DMS153 treated with DMSO at 0.1 percent for 48 hours (cell line): Measurements from ENCODE around the gene SH3BP2.

Source experiments
- DNase-seq: peaks from one replicate; lab custom pipeline; 2025; ENCODE audit not compliant: unreplicated experiment; lab: John Stamatoyannopoulos, UW

Gene SH3BP2, protein sequence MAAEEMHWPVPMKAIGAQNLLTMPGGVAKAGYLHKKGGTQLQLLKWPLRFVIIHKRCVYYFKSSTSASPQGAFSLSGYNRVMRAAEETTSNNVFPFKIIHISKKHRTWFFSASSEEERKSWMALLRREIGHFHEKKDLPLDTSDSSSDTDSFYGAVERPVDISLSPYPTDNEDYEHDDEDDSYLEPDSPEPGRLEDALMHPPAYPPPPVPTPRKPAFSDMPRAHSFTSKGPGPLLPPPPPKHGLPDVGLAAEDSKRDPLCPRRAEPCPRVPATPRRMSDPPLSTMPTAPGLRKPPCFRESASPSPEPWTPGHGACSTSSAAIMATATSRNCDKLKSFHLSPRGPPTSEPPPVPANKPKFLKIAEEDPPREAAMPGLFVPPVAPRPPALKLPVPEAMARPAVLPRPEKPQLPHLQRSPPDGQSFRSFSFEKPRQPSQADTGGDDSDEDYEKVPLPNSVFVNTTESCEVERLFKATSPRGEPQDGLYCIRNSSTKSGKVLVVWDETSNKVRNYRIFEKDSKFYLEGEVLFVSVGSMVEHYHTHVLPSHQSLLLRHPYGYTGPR

DNA sequence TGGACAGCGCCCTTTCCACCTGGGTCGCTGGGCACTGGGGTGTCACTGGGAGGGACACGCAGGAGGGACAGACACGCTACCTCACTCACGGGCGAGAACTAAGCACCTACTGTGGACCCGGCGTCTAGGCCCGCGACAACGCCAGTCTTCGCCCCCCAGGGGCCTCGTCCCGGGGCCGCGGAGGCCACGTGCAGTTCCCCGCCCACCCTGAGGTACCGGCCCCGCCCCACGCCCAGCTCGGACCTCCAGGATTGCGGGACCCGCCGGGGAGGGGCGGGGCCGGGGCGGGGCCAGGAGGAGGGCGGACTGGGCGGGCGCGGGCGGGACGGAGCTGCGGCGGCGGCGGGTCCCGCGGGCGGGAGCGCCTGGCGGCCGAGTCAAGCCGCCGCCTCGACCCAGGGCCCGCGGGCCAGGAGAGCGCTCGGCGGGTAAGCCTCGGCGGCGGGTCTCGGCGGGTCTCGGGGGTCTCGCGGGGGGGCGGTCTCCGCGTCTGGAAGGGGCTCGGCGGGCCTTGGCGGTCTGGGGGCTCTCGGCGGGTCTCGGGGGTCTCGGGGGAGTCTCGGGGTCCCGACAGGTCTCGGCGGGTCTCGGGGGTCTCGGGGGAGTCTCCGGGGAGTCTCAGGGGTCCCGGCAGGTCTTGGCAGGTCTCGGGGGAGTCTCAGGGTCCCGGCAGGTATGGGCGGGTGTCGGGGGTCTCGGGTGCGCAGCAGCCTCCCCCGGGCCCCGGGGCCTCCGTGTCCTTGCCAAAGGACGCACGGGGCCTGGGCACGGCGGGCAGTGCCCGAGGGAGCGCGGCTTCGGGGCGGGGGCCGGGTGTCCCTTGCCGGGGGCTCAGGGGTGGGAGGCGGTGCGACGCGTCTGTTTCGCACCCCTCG is at the start of gene SH3BP2:
Gene SH3BP2, plus strand, starts transcription at position 375 of the 875 bp plus-strand sequence. CDS start 27,533 bp downstream, outside the sequence.
- no peak for DNase-seq

DNA sequence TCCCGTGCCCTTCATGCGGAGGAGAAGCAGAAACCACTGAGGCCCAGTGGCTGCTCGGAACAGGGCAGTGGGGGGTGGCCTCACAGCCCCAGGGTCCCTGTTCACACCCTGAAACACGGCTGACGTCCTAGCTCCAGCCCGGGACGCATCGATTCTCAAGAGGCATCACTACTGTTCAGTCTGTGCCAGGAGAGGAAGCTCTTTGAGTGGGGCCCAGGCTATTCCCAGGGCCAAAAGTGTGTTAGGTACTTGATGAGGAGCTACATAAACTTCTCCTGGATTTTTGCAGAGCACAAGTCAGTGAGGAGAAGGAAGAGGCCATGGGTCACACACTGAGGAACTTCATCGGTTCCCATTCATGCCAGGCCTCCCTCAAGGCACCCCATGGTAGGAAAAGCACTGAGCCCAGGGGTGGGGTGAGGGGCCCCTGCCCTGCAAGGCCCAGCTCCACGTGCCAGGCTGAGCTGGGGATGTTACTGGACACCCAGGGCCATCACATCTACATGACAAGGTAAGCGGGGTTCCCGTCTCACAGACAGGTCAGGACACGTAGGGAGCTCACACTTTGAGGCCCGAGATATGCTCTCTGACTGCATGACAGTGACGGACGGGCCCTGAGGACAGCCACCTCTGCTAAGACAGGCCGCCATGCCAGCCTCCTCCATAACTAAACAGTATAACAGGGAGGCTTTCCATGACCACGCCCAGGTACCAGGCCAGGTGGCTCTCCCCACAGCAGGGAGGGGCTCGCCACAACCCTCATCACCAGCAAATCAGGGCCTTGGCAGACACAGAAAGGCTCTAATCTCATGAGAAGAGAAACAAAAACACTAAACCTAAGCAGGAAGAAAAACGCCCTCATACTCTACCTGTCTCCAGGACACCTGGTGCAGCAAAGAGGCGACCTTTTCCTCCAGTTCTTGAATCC is 49.1 kb upstream of the SH3BP2 start:
- no peak for DNase-seq

DNA sequence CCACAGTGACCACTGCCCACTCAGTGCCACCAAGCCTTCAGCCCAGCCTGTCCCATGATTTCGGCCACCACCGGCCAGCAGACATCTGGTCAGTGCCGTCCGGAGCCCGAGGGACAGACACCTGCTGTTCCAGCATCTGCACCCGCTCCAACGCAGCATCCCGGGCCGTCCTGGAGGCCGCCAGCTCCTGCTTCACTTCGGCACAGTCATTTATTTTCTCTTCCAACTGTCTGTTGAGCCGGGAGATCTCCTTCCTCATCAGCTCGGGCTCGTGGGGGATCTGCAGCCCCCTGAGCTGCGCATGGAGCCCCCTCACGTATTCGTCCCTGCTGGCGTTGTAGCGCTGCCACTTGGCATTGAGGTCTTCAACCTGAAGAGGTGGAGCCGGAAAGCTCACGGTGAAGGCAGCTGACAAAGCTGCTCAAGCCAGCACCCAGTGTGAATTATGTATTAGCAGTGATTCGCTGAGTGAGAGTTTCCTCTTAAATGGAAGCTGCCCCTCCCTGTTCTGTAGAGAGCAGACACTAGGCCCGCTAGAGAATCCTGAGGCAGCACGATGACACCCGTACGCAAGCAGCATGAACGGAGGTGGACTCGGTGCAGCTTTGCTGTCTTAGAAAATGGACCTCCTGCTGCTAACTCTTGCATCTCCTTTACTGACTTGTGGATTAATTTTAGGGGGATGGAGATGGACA is 48.2 kb upstream of the SH3BP2 start:
- no peak for DNase-seq

DNA sequence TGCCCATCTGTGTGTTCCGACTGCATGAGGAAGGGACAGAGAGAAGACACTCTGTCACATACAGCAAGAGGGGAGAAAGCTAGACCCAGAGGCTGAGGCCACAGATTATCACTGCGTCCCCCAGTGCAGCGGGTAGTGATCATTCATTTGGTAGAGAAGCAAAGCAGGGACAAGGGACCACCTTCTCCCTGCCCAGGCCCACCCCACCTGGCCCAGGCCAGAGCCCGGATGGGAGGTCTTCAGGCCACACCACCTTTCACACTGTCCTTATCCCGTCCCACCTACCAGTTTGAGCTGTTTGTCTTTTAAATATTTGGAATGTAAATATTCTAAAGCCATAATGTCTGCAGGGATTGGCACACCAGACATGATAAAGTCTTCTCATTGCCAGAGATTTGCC is 47.4 kb upstream of the SH3BP2 start:
- DNase-seq, result no peak

DNA sequence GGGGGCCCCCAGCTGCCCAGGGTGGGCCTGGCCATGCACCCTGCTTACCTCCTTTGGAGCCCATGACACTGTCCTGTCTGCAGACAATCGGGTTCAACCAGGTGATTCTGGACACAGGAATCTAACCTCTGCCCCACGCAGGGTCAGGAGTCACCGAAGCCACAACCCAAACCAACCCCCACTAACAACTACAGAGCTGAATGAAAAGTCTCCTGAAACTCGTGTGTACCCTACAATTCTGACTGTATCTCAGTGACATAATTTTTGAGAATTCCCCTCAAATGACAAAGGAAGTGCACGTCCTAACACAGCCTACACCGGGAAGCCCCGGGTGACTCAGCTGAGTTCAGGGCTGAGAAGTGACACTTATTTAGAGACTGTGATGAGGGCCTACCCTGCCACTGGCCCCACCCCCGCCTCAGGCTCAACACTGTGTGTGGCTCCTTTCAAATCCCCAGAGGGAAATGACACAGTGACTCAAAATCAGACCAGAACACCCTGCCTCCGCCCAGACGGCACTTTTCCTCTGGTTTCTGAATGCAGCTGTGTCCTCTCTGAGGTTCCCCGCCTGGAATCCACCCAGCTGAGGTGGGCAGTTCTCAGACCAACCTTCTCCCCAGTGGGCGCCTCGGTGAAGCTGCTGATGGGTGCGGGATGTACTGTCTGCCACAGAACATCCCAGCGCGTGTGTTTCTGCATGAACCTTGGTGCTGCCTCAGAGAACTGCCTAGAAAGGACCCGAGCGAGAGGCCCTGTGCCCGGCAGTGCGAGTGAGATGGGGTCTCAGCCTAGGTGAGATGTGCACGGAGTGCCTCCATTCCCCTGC is 46.7 kb upstream of the SH3BP2 start:
- DNase-seq, result no peak

DNA sequence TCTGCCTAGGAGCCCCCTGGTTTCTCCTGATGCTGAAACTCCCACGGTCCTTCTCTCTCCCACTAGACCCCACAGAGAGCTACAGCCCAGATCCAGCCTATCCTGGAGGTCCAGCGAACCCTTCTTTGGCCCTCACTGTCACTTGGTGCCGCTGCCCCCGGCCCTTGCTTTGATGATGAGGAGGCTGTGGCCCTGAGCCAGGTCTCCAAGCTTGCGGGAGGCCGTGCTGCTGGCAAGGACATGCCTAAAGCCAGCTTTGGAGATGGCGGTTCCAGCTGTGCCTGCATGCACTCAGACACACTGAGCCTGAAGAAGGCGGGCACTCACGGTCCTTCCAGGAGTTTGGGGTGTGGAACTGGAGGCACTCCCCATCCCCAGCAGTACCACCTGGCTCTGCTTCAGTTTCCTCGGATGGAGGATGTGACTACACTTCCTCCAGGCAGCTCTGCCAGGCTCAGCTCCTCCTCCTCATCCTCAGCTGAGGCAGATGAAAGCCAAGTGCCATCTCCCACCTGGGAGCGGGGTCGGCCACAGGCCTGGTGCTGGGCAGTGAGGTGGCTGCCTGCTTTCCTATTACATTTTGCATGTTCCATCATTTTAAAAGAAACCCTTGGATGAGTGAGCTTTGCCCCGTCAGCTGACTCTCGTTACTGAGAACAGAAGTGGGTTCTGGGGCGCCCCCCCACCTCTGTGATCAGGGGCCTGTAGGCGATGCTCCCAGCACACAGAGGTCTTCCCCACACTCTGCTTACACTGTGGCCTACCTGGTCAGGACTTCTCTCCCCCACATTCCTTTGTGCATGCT is 45.8 kb upstream of the SH3BP2 start:
- no peak for DNase-seq

DNA sequence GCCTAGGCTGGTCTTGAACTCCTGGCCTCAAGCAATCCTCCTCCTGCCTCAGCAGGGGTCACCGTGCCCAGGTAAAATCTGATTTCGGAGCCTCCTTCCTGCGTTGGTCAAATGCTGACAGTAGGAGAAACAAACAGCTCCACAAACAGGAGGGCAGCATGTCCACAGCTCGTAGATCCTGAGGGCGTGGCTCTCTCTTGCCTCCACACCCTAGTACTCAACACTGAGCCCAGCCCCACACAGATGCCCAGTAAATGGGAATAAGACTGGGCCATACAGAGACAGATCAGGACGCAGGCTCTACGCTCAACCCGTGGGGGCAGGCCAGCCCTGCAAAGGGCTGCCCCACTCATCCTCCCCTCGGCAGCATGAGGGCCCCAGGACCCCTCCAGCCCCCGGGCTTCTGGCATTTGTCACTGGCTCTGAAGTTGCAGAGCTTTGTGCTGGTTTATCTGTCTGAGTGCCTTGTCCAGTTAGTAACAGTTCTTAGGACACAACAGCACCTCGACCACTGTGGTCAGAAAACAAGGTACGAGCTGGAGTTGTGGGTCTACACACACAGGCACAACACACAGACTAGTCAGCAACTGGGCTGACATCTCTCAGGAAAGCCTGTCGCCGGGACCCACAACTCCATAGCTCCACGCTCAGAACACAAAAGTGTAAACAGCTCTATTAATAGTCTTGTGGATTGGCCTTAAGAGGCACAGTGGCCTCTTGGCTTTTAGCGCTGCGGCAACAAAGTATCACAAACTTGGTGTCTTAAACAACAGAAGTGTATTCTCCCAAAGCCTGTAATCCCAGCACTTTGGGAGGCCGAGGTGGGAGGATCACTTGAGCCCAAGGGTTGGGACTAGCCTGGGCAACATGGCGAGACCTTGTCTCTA is 41.9 kb upstream of the SH3BP2 start:
- DNase-seq, result no peak

DNA sequence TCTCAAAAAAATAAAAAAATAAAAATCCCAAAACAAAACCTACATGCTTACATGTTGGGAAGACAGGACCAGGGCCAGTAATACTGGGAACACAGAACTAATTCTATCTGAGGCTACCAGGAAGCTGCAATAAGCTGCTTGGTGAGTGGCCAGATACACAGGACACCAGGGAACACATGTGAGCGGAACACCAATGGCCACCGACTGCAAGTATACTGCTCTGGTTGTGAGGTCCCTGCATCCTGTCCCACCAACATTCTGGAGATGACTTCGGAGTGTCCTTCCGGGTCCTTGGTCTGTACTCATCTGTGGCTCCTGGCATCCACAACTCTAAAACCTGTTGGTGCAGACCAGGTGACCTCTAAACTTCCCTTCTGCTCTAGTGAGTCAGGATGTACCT is 39.4 kb upstream of the SH3BP2 start:
- no peak for DNase-seq

DNA sequence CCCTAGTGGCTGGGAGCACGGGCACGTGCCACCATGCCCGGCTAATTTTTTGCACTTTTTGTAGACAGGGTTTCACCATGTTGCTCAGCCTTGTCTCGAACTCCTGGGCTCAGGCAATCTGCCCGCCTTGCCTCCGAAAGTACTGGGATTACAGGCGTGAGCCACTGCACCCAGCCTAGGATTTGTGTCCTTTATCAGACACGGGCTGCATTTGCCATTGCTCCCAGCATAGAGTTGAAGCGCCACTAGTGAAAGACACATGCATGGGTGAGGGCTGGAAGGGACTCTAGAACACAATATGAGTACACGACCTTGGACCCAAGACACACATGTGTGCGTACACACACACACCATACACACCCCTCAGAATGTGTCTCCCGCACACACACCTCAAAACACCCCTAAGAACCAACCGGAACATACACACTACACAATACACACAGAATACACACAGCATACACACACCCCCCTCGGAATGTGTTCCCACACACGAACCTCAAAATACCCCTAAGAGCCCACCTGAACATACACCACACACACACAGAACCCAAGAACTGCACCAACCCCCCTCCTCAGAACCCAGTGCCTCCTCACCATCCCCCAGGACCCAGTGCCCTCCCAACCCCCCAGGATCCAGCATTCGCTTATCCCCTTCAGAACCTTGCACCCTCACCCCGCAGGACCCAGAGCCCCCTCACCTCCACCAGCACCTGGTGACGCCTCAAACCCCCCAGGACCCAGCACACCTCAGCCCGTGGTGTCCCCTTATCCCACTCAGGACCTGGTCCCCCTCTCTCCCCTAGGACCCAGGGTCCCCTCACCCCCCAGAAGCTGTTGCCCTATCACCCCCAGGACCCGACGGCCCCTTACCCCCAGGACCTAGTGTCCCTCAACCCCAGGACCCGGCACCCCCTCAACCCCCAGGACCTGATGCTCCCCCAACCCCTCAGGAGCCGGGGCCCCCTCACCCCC is 37.8 kb upstream of the SH3BP2 start:
- DNase-seq, result no peak

DNA sequence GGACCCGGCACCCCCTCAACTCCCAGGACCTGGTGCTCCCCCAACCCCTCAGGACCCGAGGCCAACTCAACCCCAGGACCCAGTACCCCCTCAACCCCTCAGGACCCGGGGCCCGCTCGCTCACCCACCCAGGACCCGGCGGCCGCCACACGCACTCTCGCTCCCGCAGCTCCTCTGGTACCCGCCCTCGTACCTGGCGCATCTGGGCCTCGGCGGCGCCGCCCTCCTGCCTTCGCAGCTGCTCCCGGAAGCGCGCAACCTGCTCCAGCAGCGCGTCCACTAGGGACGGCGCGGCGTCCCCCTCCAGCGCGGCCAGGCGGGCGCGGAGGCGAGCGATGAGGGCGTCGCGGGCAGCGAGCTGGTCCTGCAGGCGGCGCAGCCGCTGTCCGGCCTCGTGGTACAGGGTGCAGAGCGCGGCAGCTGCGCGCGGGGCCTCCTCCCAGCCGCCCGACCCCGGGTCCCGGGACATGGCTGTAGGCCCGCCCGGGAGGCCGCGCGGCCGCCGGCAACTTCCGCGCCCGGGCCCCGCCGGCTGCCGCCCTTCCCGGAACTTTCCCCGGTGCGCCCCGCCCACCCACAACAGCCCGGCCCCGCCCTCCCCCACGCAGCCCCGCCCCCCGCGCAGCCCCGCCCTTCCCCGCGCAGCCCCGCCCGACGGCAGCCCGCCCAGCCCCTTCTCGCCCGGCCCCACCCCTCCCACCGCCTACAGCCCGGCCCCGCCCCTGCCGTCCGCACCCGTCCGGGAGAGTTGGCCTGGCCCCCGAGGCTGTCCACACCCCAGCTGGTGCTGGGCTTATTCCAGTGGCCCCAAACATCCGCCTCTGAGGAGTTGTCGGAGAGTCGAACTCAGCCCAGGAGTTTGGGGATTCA is 36.8 kb upstream of the SH3BP2 start, which contains the start of gene TNIP2:
Gene TNIP2, minus strand, starts transcription at position 516 of the 870 bp plus-strand sequence. Its CDS starts 47 bp downstream, at position 469.
- no peak for DNase-seq

DNA sequence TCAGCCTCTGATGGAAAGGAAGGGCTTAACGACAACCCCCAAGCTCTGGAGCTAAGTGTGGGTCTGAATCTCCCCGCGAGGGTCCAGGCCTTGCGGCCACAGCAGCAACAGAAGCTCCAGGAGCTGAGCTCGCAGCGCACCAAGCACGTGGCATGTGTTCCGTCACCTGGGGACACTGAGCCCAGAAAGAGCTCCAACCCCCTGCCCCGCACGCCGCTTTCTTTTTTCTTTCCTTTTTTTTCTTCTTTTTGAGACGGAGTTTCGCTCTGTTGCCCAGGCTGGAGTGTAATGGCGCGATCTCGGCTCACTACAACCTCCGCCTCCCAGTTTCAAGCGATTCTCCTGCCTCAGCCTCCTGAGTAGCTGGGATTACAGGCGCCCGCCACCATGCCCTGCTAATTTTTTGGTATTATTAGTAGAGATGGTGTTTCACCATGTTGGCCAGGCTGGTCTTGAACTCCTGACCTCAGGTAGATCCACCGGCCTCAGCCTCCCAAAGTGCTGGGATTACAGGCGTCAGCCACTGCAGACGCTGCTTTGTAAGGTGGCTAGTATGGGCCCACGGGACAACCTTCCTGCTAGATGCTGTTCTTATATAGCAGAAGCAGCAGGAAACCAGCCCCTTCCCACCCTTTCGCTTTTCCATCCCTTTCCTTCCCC is 36.1 kb upstream of the SH3BP2 start:
- no peak for DNase-seq

DNA sequence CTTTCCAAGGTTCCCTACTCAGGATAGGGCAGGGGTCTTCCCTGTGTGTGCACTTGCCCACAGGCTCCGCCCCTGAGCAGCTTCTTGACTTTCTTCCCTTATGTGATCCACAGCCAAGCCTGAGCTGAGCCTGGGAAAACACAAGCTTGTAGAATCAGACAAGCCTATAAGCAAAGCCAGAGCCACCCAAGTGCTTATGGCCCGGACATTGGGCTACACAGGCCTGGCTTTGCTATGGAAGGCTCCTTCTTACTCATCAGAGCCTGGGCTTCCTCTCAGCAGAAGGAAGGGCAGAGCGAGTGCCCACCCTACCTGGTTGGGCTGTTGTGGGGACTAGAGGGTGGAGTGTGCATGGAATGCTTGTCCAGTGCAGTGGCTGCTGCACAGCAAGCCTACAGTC is 35.5 kb upstream of the SH3BP2 start:
- DNase-seq, result no peak

DNA sequence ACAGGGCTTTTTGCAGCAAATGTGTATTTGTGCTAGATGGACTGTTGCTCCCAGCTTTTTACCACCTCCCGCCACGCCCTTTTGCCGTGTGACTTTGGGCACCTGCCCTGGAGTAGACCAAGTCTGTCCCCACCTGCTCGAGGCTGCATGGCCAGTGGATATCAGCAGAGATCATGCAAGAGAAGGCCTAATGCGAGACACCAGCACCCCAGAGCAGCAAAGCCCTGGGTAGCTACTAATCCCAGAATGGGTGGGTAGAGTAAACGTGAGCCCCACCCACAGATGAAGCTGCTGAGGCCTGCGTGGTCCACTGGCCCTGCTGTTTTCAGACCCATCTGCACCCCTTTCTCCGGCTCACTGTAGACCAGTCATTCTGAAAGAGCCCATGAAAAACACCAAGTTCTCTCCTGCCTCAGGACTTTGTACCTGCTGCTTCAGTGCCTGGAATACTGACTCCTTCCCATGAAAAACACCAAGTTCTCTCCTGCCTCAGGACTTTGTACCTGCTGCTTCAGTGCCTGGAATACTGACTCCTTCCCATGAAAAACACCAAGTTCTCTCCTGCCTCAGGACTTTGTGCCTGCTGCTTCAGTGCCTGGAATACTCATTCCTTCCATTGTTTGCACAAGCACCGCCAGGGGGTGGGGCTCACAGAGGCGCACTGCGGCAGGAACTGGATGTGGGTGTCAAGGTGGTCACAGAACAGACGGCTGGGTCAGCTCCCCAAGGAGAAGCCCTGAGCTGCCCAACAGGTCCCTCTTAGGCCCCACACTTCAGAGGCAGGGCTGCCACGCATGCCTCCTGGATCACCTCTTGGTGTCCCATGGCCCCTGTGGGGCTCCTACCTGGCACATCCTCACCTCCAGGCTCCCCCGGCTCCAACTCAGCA is 31.6 kb upstream of the SH3BP2 start:
- no peak for DNase-seq

DNA sequence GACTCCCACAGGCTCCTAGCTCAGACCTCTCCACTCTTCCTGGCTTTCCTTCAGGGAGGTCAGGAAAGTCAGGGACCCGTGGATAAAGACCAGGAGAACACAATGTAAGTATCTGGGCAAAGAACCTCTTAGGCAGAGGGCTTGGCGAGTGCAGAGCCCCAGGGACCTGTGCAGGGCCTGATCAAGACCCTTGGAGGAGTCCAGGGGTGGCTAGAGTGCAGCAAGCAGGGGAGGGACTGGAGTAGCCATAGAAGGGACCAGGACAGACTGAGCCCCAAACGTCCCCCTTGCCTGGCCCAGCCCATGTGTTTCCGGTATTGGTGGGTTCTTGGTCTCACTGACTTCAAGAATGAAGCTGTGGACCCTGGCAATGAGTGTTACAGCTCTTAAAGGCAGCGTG is 30.8 kb upstream of the SH3BP2 start:
- DNase-seq, result no peak
